Gastrocnemius medialis (tissue), 4 donors: ENCODE results near the gene AP1AR. TPM values are rescaled to one million over a fixed set of nuclear protein-coding genes. Genes with fewer than 3 reads are reported as not detected.
"Not testable (repeated sequence)": the region's sequence is repeated elsewhere in the genome, so short reads cannot be mapped to it uniquely, and the experiment has no call there.

Experiments
- ATAC-seq, 2 donors: fragments of 150-250 bp; one replicate each; pipeline ENCODE4 v1.9.1; 2016
- DNase-seq, 2 donors: peaks; one replicate each; pipeline ENCODE4 v3.0.0-alpha.2; 2019
- H3K27ac ChIP-seq, 4 donors: fragments of 200-600 bp; sonication (generic); 1 replicate in 1 of 4; 2 replicates in 3 of 4; pipeline ENCODE4 v1.5.1; 2016 to 2018; ENCODE audit warnings: mild to moderate bottlenecking in 2 of 4, moderate library complexity in 1 of 4
- H3K27me3 ChIP-seq, 3 donors: fragments of 200-600 bp; sonication (generic) in 2 of 3; 1 replicate in 1 of 3; 2 replicates in 2 of 3; pipeline versions ENCODE4 v1.5.1 to v1.6.0; 2016 to 2019; ENCODE audit warnings: mild to moderate bottlenecking in 1 of 3, moderate library complexity in 1 of 3
- H3K36me3 ChIP-seq, 2 donors: fragments of 200-600 bp; sonication (generic) in 1 of 2; one replicate each; pipeline ENCODE4 v1.5.1; 2017 to 2018
- H3K4me1 ChIP-seq, 2 donors: fragments of 200-600 bp; sonication (generic) in 1 of 2; one replicate each; pipeline ENCODE4 v1.5.1; 2016 to 2017; ENCODE audit warnings: mild to moderate bottlenecking in 2 of 2
- H3K4me3 ChIP-seq, 4 donors: fragments of 200-600 bp; sonication (generic) in 3 of 4; 1 replicate in 1 of 4; 2 replicates in 3 of 4; pipeline ENCODE4 v1.5.1; 2016 to 2019; ENCODE audit warnings: mild to moderate bottlenecking in 2 of 4
- H3K9me3 ChIP-seq, 3 donors: fragments of 200-600 bp; sonication (generic) in 2 of 3; 1 replicate in 1 of 3; 2 replicates in 2 of 3; pipeline ENCODE4 v1.5.1; 2016 to 2019
- CTCF ChIP-seq, 5 experiments: fragments of 450-650 bp in 3 of 5; fragments of 200-600 bp in 2 of 5; sonication (generic) in 2 of 5; IDR thresholded peaks in 4 of 5; conservative IDR thresholded peaks in 1 of 5; 1 replicate in 4 of 5; 2 replicates in 1 of 5; pipeline ENCODE4 v1.5.1; 2016 to 2019; ENCODE audit warnings: antibody characterized with exemption in 5 of 5, mild to moderate bottlenecking in 3 of 5, moderate library complexity in 3 of 5
- POLR2A ChIP-seq, 2 donors: fragments of 450-650 bp; IDR thresholded peaks; one replicate each; pipeline ENCODE4 v1.6.1; 2017; ENCODE audit warnings: antibody characterized with exemption in 2 of 2, mild to moderate bottlenecking in 2 of 2, moderate library complexity in 2 of 2
- in situ Hi-C, 4 donors: fragments of 200-750 bp; cut with MboI; loops; one replicate each; pipeline versions ENCODE4 v1.15.0 to v1.8.0; 2017; ENCODE audit warnings: low sequenced_read_pairs in 4 of 4
- intact Hi-C: fragments of 100-400 bp; cut with DNase I; formaldehyde crosslinking; loops from one replicate; pipeline ENCODE4 v1.15.1; 2023; ENCODE audit warnings: low total_unique reads
- total RNA-seq, 4 donors: library from RNA; depleted of rRNA; stranded (reverse); fragments of >200 nt; gene quantifications; one replicate each; pipeline versions ENCODE4 v1.1.0 to v1.2.3, GENCODE V29; 2016

AP1AR gene
- total RNA-seq, 4 donors from 2014 or later = 8.9 to 21.5 (median 15.2) TPM

- TF ChIP-seq CTCF (IDR thresholded peaks at IDR 0.05 in 4 of 5, conservative IDR thresholded peaks at IDR 0.05 in 1 of 5) (no peak), POLR2A (IDR thresholded peaks at IDR 0.05) (no peak)
- Histone ChIP-seq H3K4me3 (no peak overlapping the region), H3K36me3 (no peaks in the 10 kb centered on the region), H3K27ac (no peak overlapping the region), H3K9me3 (no peaks in the 10 kb centered on the region), H3K4me1 (peaks cover 0 to 4% of the 10 kb centered on the region in 2 donors), H3K27me3 (no peaks in the 10 kb centered on the region)
- ATAC-seq = no peak
- intact Hi-C loops (no loop called here), in situ Hi-C loops (no loop called here)
- DNase-seq = no peak
These were observed 46.3 kb downstream of the AP1AR start for GRCh38 chr4:112277705-112278448.

GRCh38 chr4:112279025-112279881 lies 47.7 kb downstream of the AP1AR start:
- no peaks in the 10 kb centered on the region for H3K9me3 ChIP-seq
- no peak overlapping the region for H3K27ac ChIP-seq
- DNase-seq (no peak), ATAC-seq (peak in 1 of 2 donors; percentile 60)
- in situ Hi-C loops (no loop called here), intact Hi-C loops (no loop called here)
- no peak overlapping the region for H3K4me3 ChIP-seq
- TF ChIP-seq CTCF (IDR thresholded peaks at IDR 0.05 in 4 of 5, conservative IDR thresholded peaks at IDR 0.05 in 1 of 5) (no peak), POLR2A (IDR thresholded peaks at IDR 0.05) (no peak)
- H3K36me3 ChIP-seq = no peaks in the 10 kb centered on the region
- H3K4me1 ChIP-seq = peaks cover 8 to 9% of the 10 kb centered on the region in 2 donors
- H3K27me3 ChIP-seq = no peaks in the 10 kb centered on the region

- in situ Hi-C loops = no loop called here
- ATAC-seq (no peak), DNase-seq (no peak)
- Histone ChIP-seq H3K27me3 (no peaks in the 10 kb centered on the region), H3K9me3 (no peaks in the 10 kb centered on the region), H3K4me1 (peaks cover 14 to 16% of the 10 kb centered on the region in 2 donors), H3K27ac (no peak overlapping the region), H3K4me3 (no peak overlapping the region), H3K36me3 (no peaks in the 10 kb centered on the region)
- intact Hi-C loops = loop anchor here (5.0 kb wide), 1 partner anchor 42 kb away; no protein-coding TSS in a partner anchor
- TF ChIP-seq POLR2A (IDR thresholded peaks at IDR 0.05) = no peak
- TF ChIP-seq CTCF (IDR thresholded peaks at IDR 0.05 in 4 of 5, conservative IDR thresholded peaks at IDR 0.05 in 1 of 5) = no peak
These were observed 48.3 kb downstream of the AP1AR start for GRCh38 chr4:112279882-112280315.

GRCh38 chr4:112280386-112281056 lies 48.9 kb downstream of the AP1AR start:
- in situ Hi-C loops = no loop called here
- ATAC-seq = no peak
- no peak overlapping the region for H3K4me3 ChIP-seq
- no peak for TF ChIP-seq CTCF (IDR thresholded peaks at IDR 0.05 in 4 of 5, conservative IDR thresholded peaks at IDR 0.05 in 1 of 5)
- no peak for TF ChIP-seq POLR2A (IDR thresholded peaks at IDR 0.05)
- no peak for DNase-seq
- intact Hi-C loops = loop anchor here (5.0 kb wide), 1 partner anchor 42 kb away; no protein-coding TSS in a partner anchor
- H3K4me1 ChIP-seq = peaks cover 17 to 20% of the 10 kb centered on the region in 2 donors
- H3K9me3 ChIP-seq = no peaks in the 10 kb centered on the region
- no peaks in the 10 kb centered on the region for H3K36me3 ChIP-seq
- H3K27me3 ChIP-seq = no peaks in the 10 kb centered on the region
- H3K27ac ChIP-seq = no peak overlapping the region

GRCh38 chr4:112281895-112282398 lies 50.4 kb downstream of the AP1AR start:
- H3K27me3 ChIP-seq, H3K36me3 ChIP-seq, DNase-seq, H3K27ac ChIP-seq, ATAC-seq, H3K9me3 ChIP-seq, H3K4me3 ChIP-seq, in situ Hi-C loops: not testable (repeated sequence)
- peaks cover 17 to 25% of the 10 kb centered on the region in 2 donors for H3K4me1 ChIP-seq
- intact Hi-C loops = loop anchor here (5.0 kb wide), 1 partner anchor 40 kb away; no protein-coding TSS in a partner anchor
